RWPE2 (cell line): ENCODE data around the gene ACTG2.

Source experiments
- ATAC-seq: fragments of 200-7000 bp; cut with Tn5 transposase; 3 replicates; pipeline ENCODE4 v1.9.1; 2021; ENCODE audit warnings: low read depth
- DNase-seq: peaks from one replicate; pipeline ENCODE4 v3.0.0-alpha.2; 2020; ENCODE audit warnings: low spot score
- H3K27ac ChIP-seq: fragments of 450-650 bp; 2 replicates; pipeline ENCODE4 v1.5.1; 2017; ENCODE audit warnings: mild to moderate bottlenecking; ENCODE audit not compliant: poor library complexity, severe bottlenecking
- H3K27me3 ChIP-seq: fragments of 250-450 bp; sonication (Bioruptor Pico); 2 replicates; pipeline ENCODE4 v1.5.1; 2021; ENCODE audit warnings: mild to moderate bottlenecking, moderate library complexity; ENCODE audit not compliant: insufficient read depth, poor library complexity, severe bottlenecking
- H3K36me3 ChIP-seq: fragments of 250-450 bp; sonication (Bioruptor Pico); 2 replicates; pipeline ENCODE4 v1.5.1; 2020; ENCODE audit warnings: low read depth, mild to moderate bottlenecking, moderate library complexity
- H3K4me1 ChIP-seq: fragments of 250-450 bp; sonication (Bioruptor Pico); 2 replicates; pipeline ENCODE4 v1.5.1; 2021; ENCODE audit warnings: mild to moderate bottlenecking, moderate library complexity; ENCODE audit not compliant: insufficient read depth, poor library complexity, severe bottlenecking
- H3K4me3 ChIP-seq: fragments of 250-450 bp; sonication (Bioruptor Pico); 2 replicates; pipeline ENCODE4 v1.5.1; 2021; ENCODE audit warnings: mild to moderate bottlenecking, moderate library complexity; ENCODE audit not compliant: severe bottlenecking
- H3K9me3 ChIP-seq: fragments of 250-450 bp; sonication (Bioruptor Pico); 2 replicates; pipeline ENCODE4 v1.5.1; 2021; ENCODE audit warnings: mild to moderate bottlenecking, moderate library complexity; ENCODE audit not compliant: severe bottlenecking
- TF ChIP-seq, protein P1 (sequence below): fragments of 450-650 bp; IDR thresholded peaks from one replicate; pipeline ENCODE4 v1.5.1; 2017; ENCODE audit warnings: mild to moderate bottlenecking, moderate library complexity; ENCODE audit not compliant: poor library complexity, severe bottlenecking

Gene ACTG2

DNA sequence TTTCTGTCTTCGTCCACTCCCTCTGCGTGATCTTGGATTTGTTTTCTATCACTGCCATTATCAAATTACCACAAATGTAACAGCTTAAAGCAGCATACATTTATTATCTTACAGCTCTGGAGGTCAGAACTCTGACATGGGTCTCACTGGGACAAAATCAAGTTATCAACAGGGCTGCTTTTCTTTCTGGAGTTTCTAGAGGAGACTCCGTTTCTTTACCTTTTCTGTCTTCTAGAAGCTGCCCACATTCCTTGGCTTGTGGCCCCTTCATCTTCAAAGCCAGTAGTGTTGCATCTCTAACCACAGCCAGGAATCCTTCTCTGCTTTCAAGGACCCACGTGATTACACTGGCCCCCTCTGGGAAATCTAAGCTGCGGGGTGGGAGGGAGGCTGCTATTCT lies 70.0 kb downstream of the ACTG2 start:
- Histone ChIP-seq H3K4me3 (no peak overlapping the region), H3K4me1 (no peaks in the 10 kb centered on the region), H3K9me3 (no peaks in the 10 kb centered on the region), H3K27me3 (no peaks in the 10 kb centered on the region), H3K27ac (no peak overlapping the region), H3K36me3 (peaks cover 16% of the 10 kb centered on the region)
- DNase-seq (no peak), ATAC-seq (no peak)
- TF ChIP-seq, protein P1, sequence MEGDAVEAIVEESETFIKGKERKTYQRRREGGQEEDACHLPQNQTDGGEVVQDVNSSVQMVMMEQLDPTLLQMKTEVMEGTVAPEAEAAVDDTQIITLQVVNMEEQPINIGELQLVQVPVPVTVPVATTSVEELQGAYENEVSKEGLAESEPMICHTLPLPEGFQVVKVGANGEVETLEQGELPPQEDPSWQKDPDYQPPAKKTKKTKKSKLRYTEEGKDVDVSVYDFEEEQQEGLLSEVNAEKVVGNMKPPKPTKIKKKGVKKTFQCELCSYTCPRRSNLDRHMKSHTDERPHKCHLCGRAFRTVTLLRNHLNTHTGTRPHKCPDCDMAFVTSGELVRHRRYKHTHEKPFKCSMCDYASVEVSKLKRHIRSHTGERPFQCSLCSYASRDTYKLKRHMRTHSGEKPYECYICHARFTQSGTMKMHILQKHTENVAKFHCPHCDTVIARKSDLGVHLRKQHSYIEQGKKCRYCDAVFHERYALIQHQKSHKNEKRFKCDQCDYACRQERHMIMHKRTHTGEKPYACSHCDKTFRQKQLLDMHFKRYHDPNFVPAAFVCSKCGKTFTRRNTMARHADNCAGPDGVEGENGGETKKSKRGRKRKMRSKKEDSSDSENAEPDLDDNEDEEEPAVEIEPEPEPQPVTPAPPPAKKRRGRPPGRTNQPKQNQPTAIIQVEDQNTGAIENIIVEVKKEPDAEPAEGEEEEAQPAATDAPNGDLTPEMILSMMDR: no peak

DNA sequence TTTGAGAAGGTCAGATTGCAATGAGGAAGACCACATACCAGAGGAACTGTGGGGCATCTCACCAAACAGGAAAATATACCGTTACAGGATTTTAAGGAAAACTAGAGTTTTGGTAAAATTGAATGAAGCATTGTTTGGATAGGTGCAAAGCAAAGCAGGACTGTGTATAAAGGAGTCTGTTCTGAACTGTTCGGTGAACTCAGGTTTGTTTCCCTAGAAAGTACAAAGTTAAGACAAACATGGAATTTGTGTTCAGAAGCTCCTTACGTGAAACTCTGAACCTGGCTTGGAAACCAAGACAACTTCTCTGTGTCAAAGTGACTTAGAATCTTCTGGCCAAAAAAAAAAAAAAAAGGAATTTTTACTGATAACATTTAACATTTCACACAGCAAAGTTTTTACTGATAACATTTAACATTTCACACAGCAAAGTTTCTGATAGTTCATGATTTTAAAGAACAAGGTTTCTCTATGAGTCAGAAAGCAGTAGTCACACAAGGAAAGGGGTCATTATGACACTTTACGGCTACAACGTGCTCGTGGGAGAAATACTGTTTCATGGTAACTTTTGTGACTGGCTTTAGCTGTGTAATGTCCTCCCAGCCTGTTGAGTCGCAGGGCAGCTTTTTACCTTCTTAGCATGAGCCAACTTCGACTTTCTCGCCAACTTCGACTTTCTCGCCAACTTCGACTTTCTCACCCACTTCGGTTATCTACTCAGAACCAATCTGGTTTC lies 70.7 kb downstream of the ACTG2 start:
- Histone ChIP-seq H3K4me3 (no peak overlapping the region), H3K4me1 (no peaks in the 10 kb centered on the region), H3K27ac (no peak overlapping the region), H3K36me3 (peaks cover 8% of the 10 kb centered on the region), H3K9me3 (no peaks in the 10 kb centered on the region), H3K27me3 (no peaks in the 10 kb centered on the region)
- TF ChIP-seq, protein P1: no peak
- ATAC-seq: no peak
- no peak for DNase-seq

DNA sequence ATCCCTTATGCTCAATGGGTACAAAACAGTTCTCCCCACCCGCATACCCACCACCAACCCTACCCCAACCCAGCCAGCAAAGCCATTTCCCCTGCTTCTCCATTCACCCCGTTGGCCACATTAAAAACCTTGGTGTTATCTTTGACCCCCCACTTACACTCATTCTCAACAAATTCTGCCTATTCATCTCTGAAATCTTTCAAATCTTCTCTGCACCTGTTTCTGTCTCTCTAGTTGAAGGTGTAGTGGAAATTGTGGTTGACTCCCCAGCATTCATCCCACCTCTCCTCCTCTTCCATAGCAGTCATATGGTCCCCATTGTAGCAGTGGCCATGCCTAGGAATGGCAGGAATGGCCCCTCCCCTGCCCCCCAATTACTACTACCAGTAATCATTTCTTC lies 71.4 kb downstream of the ACTG2 start:
- no peak overlapping the region for H3K4me3 ChIP-seq
- no peaks in the 10 kb centered on the region for H3K27me3 ChIP-seq
- DNase-seq (no peak), ATAC-seq (no peak)
- no peak overlapping the region for H3K27ac ChIP-seq
- H3K9me3 ChIP-seq: no peaks in the 10 kb centered on the region
- H3K4me1 ChIP-seq: no peaks in the 10 kb centered on the region
- TF ChIP-seq, protein P1: no peak
- peaks cover 2% of the 10 kb centered on the region for H3K36me3 ChIP-seq

DNA sequence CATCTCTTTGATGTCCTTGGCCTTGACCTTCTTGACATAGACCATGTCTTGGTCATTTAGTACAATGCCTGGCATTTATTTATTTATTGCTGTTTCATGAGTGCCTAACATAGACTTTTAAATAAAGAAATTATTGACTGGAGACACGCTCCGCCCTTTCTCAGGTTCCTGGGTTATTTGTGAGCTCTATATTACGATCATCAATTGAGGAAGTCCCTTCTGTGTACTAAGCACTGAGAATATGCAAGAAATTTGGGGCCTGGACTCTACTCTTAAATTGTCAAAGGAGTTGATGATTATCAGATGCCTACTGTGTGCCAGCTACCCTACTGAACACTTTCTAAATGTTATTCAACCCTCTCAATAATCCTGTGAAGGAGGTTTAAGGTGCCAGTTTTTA lies 72.2 kb downstream of the ACTG2 start:
- Histone ChIP-seq H3K4me3 (no peak overlapping the region), H3K27ac (no peak overlapping the region), H3K4me1 (no peaks in the 10 kb centered on the region), H3K27me3 (no peaks in the 10 kb centered on the region), H3K9me3 (no peaks in the 10 kb centered on the region), H3K36me3 (no peaks in the 10 kb centered on the region; the same call in 1 of the 2 replicates)
- TF ChIP-seq, protein P1: no peak
- no peak for DNase-seq
- ATAC-seq: no peak

DNA sequence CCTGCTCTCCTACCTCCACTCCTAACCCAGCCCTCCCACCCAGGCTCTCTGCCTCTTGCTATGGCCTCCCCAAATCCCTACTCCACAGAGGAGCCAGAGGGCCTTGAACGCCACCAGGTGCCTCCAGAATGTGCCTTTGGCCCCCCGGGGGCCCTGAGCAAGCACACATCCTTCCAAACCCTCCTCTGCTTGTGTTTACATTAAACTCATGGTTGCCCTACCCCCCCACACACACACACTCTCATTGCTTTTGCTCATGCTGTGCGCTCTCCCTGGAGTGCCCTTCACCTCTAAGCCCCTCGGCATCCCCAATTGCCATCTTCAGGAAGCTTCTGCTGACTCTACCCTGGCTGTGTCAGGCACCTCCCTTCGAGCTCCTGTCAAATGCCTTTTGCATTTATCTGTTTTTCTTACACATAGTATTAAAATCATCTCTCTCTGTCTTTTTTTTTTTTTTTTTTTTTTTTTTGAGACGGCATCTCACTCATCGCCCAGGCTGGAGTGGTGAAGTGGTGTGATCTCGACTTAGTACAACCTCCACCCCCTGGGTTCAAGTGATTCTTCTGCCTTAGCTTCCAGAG lies 75.6 kb downstream of the ACTG2 start:
- no peak for DNase-seq
- Histone ChIP-seq H3K27me3 (no peaks in the 10 kb centered on the region), H3K9me3 (no peaks in the 10 kb centered on the region), H3K4me1 (peaks cover 8% of the 10 kb centered on the region), H3K36me3 (no peaks in the 10 kb centered on the region), H3K27ac (no peak overlapping the region), H3K4me3 (no peak overlapping the region)
- TF ChIP-seq, protein P1: no peak
- no peak for ATAC-seq
